NCI-H1048 (cell line): ENCODE measurements around the gene PRKG1.

Experiments
- DNase-seq: peaks from one replicate; lab custom pipeline; 2025; lab: John Stamatoyannopoulos, UW

The PRKG1 gene

DNA sequence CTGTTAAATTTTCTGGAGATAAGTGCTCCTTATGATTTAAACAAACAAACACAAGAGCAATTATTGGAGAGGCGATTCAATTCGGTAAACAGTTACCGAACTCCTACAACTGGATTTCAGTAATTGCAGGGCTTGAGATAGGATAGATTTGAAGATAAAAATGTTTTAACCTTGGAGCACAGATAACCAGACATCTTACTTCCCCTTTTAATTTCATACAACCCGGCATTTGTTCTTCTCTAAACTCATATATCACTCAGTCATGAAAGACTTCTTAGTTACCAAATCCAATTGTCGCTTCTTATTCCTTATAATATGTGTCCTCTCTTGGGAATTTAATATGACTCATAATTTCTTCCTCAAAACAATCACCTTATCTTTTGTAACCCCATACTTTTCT is 861.1 kb downstream of the PRKG1 start:
- no peak for DNase-seq

DNA sequence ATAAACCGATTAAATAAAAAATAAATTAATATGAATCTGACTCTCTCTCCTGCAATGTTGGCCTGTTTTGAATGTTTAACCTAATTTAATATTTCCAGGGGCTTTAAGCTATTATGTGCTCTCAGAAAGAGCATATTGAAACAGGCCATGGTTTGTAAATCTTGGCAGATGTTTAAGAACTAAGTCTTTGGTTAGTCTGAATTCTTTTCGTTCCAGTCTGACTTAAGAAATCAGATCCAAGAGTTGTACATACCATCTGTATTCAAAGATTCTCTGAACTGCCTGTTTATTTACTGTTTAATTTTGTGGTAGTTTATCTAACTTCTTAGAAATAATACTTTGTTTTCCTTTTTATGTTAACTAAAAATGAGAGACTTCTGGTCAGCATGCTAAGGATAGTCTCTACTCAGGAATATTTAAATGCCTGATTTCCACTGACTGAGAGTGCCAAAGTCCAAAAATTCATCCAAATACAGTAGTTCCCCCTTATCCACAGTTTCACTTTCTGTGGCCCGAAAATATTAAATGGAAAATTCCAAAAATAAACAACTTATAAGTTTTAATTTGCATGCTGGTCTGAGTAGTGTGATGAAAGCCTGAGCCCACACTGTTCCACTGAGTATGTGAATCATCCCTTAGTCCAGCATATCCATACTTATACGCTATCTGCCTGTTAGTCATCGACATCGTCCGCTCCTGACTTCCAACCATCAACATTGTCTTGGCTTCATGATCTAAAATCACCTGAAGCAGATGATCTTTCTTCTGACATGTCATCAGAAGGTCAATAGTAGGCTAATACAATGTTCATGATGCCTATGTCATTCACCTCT is 863.2 kb downstream of the PRKG1 start:
- no peak for DNase-seq

- no peak for DNase-seq
Observed at GRCh38 chr10:51950371-51950995, 876.2 kb downstream of the PRKG1 start.

- no peak for DNase-seq
Observed at GRCh38 chr10:51950996-51951555, 876.8 kb downstream of the PRKG1 start.

- no peak for DNase-seq
Observed at GRCh38 chr10:51951601-51952000, 877.3 kb downstream of the PRKG1 start.

DNA sequence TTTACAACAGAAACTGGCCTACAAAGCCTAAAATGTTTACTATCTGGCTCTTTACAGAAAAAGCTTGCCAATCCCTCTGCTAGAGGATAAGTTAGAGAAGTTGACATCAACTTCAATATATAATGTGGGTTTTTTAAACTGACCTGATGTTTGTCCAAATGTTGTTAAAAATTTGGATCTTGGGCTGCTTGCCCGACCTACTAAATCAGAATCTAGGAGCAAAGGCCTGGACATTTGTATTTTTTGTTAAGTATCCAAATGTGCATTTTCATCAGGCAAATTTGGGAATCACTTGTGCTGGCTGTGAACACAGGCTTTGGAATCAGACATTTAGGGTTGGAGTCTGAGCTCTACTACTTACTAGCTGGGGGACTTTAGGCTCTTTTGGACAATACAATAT is 877.8 kb downstream of the PRKG1 start:
- no peak for DNase-seq

- no peak for DNase-seq
Observed at GRCh38 chr10:51955696-51956095, 881.4 kb downstream of the PRKG1 start.

- DNase-seq, result no peak
Observed at GRCh38 chr10:51956822-51957221, 882.5 kb downstream of the PRKG1 start.

DNA sequence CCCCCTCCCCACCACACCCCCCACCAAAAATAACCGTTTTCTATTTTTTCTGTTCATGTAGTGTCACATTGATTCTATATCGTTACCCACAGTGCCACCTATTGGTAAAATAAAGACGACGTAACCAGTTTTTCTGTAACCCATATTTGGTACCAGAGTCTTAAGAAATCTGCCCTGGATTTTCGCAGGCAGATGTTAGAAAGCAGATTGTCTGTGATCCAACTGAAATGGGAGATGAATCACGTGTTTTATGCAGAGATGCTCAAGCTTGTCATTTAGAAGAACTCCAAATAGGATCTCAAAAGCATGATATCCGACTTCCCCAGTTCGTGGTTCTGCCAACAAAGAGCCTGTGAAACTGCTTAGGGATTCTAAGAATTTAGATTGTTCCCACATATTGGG is 886.2 kb downstream of the PRKG1 start:
- no peak for DNase-seq

GRCh38 chr10:51961401-51961800 is 887.1 kb downstream of the PRKG1 start:
- no peak for DNase-seq

DNA sequence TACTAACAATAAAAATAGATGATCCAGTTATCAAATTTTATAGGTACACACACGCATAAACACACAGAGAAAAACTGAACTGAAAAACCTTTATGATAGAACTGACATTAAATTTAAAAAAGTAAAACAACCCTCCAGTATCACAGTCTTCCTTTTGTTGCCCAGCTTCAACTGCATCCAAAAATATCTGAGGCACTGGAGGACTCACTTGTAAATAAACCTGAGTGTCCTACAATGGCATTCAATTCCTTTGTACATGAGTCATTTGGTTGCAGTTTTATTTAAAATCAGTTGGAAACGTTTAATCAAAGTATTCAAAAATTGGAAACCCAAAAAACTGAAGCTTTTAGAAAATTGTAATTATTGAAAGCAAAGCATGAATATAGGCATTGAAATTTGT is 890.3 kb downstream of the PRKG1 start:
- no peak for DNase-seq

DNA sequence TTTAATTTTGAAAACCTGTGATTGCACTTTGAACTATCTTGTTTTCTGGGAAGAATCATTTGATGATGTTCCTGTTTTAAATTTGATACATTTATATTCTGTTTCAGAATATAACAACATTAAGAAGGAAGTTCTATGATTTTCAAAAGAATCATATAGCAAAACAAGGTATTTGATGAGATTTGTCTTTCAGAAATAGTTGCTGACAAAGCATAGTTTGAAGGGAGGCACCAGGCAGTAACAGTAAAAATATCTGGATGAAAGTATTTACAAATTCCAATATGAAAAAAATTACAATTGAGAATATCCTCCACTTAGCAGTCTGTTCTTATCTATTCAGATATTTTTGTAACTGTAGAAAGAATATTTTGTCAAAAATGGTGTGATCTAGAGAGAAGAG is 891.2 kb downstream of the PRKG1 start:
- DNase-seq, result no peak

DNA sequence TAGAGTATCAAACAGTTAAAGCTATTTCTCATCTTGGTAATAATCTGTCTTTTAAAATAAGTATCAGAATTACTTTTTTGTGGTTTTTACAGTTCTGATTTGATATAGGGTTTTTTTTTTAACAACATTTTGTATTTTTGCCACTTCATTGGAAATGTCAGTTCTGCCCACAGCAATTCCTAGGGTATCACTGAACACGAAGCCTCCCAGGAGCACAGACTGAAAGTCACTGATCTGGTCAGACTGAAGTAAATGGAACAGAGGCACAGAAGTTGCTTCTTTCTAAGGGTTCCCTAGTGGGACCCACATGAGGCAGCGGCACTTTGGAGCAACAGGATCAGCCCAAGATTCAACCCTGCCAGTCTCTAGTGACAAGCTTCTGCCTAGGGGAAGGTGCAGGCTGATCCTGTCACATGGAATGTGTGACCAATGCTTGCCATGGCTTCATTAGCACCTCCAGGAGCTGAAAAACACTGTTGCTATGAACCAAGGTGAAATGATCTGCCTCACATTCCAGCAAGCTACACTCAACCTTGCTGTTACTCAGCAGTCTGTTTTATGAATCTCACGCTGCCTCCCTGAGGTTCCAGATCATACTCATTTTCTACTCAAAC is 898.6 kb downstream of the PRKG1 start:
- DNase-seq, result no peak

DNA sequence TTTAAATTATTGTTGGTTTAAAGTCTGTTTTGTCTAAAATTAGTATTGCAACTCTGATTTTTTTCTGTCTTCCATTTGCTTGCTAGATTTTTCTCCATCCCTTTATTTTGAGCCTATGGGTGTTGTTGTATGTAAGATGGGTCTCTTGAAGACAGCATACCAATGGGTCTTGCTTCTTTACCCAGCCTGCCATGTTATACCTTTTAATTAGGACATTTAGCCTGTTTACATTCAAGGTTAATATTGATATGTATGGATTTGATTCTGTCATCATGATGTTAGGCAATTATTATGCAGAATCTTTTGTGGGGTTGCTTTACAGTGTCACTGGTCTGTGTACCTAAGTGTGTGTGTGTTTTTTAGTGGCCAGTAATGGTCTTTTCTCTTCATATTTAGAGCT is 906.5 kb downstream of the PRKG1 start:
- DNase-seq, result no peak

GRCh38 chr10:51981731-51982130 is 907.4 kb downstream of the PRKG1 start:
- DNase-seq, result no peak

GRCh38 chr10:51983481-51983880 is 909.2 kb downstream of the PRKG1 start:
- DNase-seq, result no peak

DNA sequence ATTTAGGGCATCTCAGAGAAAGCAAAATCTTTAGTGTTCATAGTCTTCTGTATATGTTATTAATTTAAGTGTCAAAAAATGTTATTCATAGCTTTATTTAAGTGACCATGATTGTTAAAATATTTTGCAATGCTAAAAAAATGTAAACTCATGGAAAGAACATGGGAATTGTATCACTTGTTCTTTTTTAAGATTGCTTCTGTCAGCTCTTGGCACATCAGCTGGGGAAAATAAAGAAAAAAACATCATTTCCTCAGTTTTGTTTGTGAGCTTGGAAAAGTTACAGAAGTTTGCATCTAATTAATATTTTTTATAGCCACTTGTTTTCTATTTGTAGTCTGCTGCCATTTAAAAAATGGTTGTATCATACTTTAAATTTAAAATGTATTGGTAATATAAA is 911.0 kb downstream of the PRKG1 start:
- no peak for DNase-seq

DNA sequence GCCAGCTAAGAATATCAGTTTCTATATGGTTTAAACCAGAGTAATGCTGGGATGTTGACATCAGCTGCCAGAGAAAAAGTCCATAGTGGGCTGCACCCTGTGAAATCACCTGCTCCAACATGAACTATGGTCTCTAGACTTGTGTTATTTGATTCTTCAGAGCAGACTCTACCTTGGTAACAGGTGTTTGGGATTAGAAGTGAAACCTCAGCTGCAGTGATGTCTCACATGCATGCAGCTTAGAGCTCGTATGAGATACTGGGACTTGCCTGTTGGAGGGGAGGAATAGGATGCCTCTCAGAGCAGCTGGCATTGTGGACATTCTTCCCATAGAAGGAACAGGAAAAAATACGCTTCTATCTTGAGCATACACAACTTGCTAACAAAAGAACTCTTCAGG is 912.2 kb downstream of the PRKG1 start:
- DNase-seq, result no peak

DNA sequence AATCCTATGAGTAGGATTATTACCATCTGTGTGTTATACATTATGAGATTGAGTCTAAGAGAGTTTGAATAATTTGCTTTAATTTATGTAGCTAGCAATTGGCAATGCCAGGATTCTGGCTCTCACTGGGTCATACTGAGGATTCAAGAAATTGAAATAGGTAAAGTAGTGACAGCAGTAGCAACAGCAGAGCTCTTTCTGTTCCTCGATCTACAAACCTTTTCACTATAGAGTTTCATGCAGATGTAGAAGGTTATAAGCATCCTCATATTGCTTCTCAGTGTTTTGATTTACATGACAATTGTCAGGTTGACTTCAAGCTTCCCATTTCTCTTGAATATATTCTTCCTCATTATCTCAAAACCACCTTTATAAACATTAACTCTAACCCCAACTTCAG is 919.2 kb downstream of the PRKG1 start:
- DNase-seq, result no peak

GRCh38 chr10:51999096-51999495 is 924.8 kb downstream of the PRKG1 start:
- DNase-seq, result no peak

- no peak for DNase-seq
Observed at GRCh38 chr10:52004342-52004949, 930.2 kb downstream of the PRKG1 start.

GRCh38 chr10:52007091-52007490 is 932.8 kb downstream of the PRKG1 start:
- no peak for DNase-seq

GRCh38 chr10:52011118-52011517 is 936.8 kb downstream of the PRKG1 start:
- no peak for DNase-seq
